SKM-1 treated with dmso at 0.1 percent for 144 hours (cell line): ENCODE measurements around the gene DIPK1A.

Experiments
- DNase-seq: peaks from one replicate; lab custom pipeline; 2025; ENCODE audit not compliant: unreplicated experiment; lab: John Stamatoyannopoulos, UW

The DIPK1A gene

DNA sequence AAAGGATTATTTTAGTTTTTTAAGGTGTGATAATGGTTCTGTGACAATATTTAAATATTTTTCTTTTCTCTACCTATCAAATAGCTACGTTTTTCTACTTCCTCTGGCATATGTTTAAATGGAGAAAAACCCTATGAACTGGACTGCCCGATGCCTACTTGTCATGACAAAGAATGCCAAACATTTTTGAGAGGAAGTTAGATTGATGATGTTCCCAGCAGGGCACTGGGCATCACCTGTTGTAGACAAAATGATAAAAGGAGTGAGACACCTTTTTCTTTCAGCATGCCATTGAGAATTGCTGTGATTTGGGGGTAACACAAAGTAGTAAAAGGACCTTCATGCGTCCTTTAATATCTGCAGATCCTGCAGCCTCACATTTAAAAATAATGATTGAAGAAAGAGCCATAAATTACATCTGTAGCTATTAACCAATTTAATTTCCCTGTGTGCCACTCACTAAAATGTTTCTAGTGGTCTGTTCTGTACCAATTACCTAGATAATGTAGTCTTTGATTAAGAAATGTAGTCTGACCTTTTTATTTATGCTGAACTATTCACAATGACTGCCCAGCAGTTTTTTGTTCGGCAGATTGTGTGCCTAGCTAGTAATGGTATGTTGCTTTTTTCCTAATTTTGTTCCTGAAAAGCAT, 81.8 kb downstream of the DIPK1A start:
- DNase-seq: no peak

DNA sequence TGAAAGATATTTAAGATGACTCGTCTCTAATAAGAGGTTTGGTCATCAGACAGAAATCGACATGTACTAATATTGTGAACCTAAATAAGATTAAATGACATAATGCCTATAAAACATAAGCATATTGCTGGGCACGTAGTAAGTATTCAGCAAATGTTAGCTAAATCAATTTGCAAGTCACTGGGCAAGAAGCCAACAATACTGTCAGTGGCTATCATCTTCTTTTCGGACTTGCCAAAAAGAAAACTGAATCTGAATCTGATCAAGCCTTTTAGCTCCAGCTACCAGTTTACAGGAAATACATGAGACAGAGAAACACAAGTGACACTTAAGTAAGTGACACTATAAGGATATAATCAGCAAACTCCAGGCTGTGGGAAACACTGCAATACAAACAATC, 83.5 kb downstream of the DIPK1A start:
- DNase-seq: no peak

- no peak for DNase-seq
Measured at GRCh38 chr1:92877081-92877711, 84.1 kb downstream of the DIPK1A start.

DNA sequence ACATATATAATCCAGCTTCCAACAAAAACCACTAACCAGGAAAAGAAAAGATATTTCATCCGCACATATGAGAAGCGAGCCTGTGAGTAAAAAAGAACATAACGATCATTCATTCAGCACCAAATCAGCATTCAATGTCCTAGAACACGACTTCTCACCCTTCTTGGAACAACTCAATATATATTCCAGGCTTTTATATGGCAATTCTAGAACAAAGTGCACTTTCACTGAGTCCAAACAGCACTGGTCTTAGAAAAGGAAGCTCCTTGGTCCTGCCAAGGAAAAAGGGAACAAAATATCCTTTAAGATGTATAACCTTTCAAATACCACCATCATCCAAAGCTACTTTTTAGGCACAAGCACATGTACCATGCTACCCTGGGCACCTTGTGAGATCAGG, 84.9 kb downstream of the DIPK1A start:
- DNase-seq: no peak

GRCh38 chr1:92874987-92875386, 86.3 kb downstream of the DIPK1A start:
- no peak for DNase-seq

DNA sequence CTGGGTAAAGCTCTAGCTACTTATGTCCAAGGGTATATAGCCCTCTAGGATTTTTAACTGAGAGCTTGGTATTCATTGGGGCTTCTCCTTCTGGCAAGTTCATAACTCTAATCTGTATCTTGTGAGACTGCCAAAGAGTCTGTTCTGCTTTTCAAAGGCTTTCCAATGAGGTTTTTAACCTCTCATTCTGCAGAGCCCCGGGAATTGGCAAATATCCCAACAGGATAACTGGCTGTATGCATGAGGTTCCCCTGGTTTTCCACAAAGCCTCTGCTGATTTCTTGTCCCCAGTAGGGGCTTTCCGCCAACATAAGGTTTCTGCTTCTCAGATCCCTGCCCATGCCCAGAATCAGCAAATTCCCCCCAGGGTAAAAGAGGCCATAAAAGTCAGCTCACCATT, 88.5 kb downstream of the DIPK1A start:
- no peak for DNase-seq

- DNase-seq: no peak
Measured at GRCh38 chr1:92870591-92870990, 90.7 kb downstream of the DIPK1A start.

DNA sequence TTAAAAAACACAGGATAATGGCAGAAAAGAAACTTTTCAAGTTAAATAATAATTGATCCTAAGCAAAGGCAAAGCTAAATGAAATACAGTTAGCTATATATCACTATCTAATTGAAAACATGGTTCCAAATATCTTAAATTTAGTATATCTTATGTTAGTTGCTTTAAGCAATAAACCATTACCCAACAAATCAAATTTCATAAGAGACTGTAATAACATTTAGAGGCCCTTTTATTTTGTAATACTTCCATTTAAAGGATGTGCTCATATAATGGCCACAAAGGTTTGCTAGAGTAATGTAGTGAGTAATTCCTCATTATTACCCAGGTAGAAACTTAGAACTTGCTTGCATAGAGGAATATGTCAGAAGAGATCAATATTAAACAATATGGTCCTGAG, 97.1 kb downstream of the DIPK1A start:
- no peak for DNase-seq

DNA sequence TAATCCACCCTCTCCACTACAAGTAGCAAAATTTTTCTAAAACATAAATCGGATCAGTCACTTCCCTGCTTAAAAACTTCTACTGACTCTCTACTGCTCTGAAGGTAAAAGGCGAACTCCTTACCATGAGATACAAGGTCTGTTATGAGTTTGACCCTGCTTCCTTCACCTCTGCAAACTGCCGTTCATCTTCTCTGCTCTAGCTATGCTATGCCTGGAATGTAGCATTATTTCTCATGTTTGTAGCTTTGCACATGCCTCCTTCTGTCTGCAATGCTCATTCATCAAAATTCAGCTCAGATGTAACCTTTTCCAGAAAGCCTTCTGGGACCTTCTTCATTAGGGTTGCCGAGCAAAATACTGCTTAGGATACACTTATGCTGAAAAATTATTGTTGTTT, 98.7 kb downstream of the DIPK1A start:
- DNase-seq: no peak

GRCh38 chr1:92859400-92860039, 101.7 kb downstream of the DIPK1A start:
- DNase-seq: no peak

GRCh38 chr1:92858564-92859399, 102.5 kb downstream of the DIPK1A start:
- DNase-seq: peak; percentile 66

GRCh38 chr1:92857817-92858216, 103.4 kb downstream of the DIPK1A start:
- DNase-seq: no peak

GRCh38 chr1:92855236-92855635, 106.0 kb downstream of the DIPK1A start:
- DNase-seq: no peak

DNA sequence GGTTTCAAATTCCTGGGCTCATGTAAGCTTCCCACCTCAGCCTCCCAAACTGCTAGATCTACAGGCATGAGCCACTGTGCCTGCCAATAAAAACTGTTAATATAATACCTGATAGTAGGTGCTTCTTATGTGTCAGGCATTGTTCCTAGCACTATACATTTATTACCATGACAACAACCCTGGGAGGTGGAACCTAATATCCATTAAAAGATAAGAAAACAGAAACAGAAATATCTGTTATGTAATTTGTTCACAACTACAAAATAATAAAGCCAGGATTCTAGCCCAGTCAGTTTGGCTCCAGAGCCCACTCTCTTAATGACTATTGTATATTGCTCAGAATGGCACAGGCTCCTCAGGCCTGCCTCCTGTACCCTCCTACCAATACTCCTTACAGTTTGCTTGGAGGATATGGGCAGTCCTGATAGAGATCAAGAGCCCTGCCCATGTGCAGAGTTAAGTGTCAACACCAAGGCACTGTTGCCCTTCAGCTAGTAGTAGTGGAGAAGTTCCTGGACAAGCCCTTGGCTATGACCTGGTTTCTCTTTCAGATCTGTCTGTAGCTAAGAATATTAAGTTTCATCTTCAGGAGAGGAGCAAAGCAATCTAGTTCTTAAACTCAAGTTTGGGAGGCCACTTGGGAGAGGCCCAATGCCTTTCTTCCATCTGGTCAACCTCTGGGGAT, 107.0 kb downstream of the DIPK1A start:
- DNase-seq: no peak

DNA sequence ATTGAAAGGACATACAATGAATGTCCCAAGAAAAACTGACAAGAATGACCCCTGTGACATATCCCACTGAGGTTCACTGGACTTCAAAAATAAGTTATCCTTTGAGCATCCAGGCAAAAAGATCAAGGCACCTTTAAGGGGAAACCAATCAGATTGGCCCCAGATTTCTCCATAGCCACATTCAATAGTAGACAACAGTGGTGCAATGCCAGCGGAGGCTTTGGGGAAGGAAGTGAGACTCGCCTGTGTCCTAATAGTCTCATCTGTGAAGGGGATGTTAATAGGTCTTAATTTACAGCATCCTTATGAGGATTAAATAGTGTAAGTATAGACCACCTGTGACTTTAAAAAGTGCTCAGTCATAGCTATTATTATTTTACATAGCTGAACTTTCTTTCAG, 108.0 kb downstream of the DIPK1A start:
- DNase-seq: peak; percentile 73

GRCh38 chr1:92851729-92852128, 109.5 kb downstream of the DIPK1A start:
- DNase-seq: no peak

DNA sequence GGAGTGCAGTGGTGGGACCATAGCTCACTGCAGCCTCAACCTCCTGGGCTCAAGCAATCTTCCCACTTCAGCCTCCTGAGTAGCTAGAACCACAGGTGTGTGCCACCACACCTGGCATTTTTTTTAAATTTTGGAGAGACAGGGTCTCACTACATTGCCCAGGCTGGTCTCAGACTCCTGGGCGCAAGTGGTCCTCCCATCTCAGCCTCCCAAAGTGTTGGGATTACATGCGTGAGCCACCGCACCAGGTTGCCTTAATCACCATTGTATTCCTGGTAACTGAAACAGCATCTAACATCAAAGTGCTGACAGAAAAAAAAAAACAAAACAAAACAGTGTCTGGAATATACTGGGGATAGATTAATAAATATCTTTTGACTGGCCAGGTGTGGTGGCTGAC, 111.2 kb downstream of the DIPK1A start:
- no peak for DNase-seq

DNA sequence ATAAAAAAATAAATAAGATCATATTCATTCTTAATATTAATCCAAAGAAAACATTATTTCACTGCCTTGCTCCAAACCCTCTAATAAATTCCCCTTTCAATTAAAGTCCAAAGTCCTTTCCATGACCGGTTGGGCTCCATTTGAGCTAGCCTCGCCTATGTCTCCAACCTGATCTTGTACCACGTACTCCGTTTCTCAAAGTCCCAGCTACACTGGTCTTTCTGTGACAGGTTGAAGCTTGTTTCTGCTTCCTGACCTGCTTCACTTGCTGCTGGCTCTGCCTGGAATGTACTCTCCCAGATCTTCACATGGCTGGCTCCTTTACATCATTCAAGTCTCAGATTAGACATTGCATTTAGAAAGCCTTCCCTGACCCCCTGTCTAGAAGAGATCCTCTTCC, 113.1 kb downstream of the DIPK1A start:
- no peak for DNase-seq

DNA sequence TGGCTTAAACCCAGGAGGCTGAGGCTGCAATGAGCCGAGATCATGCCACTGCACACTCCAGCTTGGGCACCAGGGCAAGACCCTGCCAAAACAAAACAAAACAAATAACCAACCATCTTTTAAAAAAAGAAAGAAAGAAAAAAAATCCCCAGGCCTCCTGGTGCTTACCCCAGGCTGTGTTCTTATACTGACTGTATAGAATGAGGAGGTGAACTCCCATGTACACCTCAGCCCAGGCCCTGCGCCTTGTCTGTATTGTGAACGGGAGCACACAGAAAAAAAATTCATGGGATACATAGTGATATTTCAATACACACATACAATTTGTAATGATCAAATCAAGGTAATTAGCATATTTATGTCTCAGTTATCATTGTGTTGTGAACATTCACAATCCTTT, 115.4 kb downstream of the DIPK1A start:
- DNase-seq: no peak

DNA sequence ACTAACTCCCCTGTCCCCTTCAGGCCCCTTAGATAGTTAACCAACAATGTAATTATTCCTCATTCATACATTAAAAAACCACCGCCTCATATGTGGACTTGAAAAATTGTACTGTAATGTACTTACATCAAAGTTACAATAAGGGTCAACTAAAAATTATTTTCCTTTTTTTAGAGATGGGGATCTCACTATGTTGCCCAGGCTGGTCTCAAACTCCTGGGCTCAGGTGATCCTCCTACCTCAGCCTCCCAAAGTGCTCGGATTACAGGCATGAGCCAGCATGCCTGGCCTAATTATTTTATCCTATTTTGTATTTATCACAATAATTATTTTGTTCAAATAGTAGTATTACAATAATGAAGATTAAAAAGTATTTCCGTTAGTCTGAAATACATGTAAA, 116.8 kb downstream of the DIPK1A start:
- no peak for DNase-seq
